ENCODE results near the gene NAA10. TPM values are rescaled to one million over a fixed set of nuclear protein-coding genes. Genes with fewer than 3 reads are reported as not detected.

The NAA10 gene
- total RNA-seq, result 51.6 and 54.3 TPM in 2 replicates

GRCh38 chrX:153934762-153935325 lies at the start of gene NAA10:
TSS of gene NAA10 (minus strand) at chrX:153935037. CDS start at chrX:153934904, 133 bp downstream.

GRCh38 chrX:153972368-153973126 lies 37.7 kb upstream of the NAA10 start, which contains the start of gene TMEM187:
TSS of gene TMEM187 (plus strand) at chrX:153972754. CDS start at chrX:153982063, 9,309 bp downstream.

GRCh38 chrX:153971450-153972367 lies 36.9 kb upstream of the NAA10 start, which contains the start of gene HCFC1:
TSS of gene HCFC1 (minus strand) at chrX:153971818. CDS start at chrX:153970840, 978 bp downstream.

GRCh38 chrX:153944140-153944799 lies 9.4 kb upstream of the NAA10 start, which contains the start of gene RENBP:
TSS of gene RENBP (minus strand) at chrX:153944643. CDS start at chrX:153944610, 33 bp downstream.

GRCh38 chrX:153925739-153926551 lies 8.9 kb downstream of the NAA10 start, which contains the start of gene ARHGAP4:
TSS of gene ARHGAP4 (minus strand) at chrX:153926264. CDS start at chrX:153926202, 62 bp downstream.

GRCh38 chrX:153903991-153904957 lies 30.6 kb downstream of the NAA10 start, which contains the start of gene AVPR2:
TSS of gene AVPR2 (plus strand) at chrX:153904673. CDS start at chrX:153905146, 473 bp downstream.

GRCh38 chrX:153885968-153886903 lies 48.6 kb downstream of the NAA10 start, which contains the start of gene L1CAM:
TSS of gene L1CAM (minus strand) at chrX:153886173. CDS start at chrX:153875836, 10,337 bp downstream.

Other genes with a start within 250 kb of the NAA10 start
- gene SLC6A8, start 247.1 kb downstream of the NAA10 start, total RNA-seq, result 29.0 and 77.4 TPM in 2 replicates
- 229 and 239 TPM in 2 replicates for gene BCAP31, start 210.7 kb downstream of the NAA10 start, total RNA-seq
- 1.0 and 4.3 TPM in 2 replicates for gene ABCD1, start 210.2 kb downstream of the NAA10 start, total RNA-seq
- gene PLXNB3, start 170.8 kb downstream of the NAA10 start, total RNA-seq, result 2.7 and 28.8 TPM in 2 replicates
- gene SRPK3, start 154.0 kb downstream of the NAA10 start, total RNA-seq, result under 0.01 and 0.14 TPM in 2 replicates
- gene IDH3G, start 140.7 kb downstream of the NAA10 start, total RNA-seq, result 22.9 and 38.8 TPM in 2 replicates
- gene SSR4, start 140.4 kb downstream of the NAA10 start, total RNA-seq, result 71.8 and 132 TPM in 2 replicates
- gene PDZD4, start 104.5 kb downstream of the NAA10 start, total RNA-seq, result 0.36 TPM in 1 of 2 replicates, not detected in the other
- 2.1 and 6.3 TPM in 2 replicates for gene L1CAM, start 48.9 kb downstream of the NAA10 start, total RNA-seq
- gene AVPR2, start 30.4 kb downstream of the NAA10 start, total RNA-seq, result not detected in 2 replicates
- 0.68 and 1.4 TPM in 2 replicates for gene ARHGAP4, start 8.8 kb downstream of the NAA10 start, total RNA-seq
- 1.0 and 3.6 TPM in 2 replicates for gene RENBP, start 9.6 kb upstream of the NAA10 start, total RNA-seq
- 8.9 and 26.0 TPM in 2 replicates for gene HCFC1, start 36.8 kb upstream of the NAA10 start, total RNA-seq
- gene TMEM187, start 37.7 kb upstream of the NAA10 start, total RNA-seq, result 5.1 and 7.5 TPM in 2 replicates
- 127 and 144 TPM in 2 replicates for gene IRAK1, start 84.9 kb upstream of the NAA10 start, total RNA-seq
- gene MECP2, start 162.7 kb upstream of the NAA10 start, total RNA-seq, result 18.1 and 22.6 TPM in 2 replicates
- not detected in 2 replicates for gene OPN1LW, start 209.2 kb upstream of the NAA10 start, total RNA-seq
- not detected in 2 replicates for gene OPN1MW, start 247.6 kb upstream of the NAA10 start, total RNA-seq